Adrenal gland (tissue), 12 donors: ENCODE results near the gene PGPEP1. TPM values are rescaled to one million over a fixed set of nuclear protein-coding genes. Genes with fewer than 3 reads are reported as not detected.
"Not testable (repeated sequence)": the region's sequence is repeated elsewhere in the genome, so short reads cannot be mapped to it uniquely, and the experiment has no call there.

Experiments
- DNase-seq, 7 donors: peaks; one replicate each; pipeline ENCODE4 v3.0.0-alpha.2; 2019 to 2020
- H3K27ac ChIP-seq, 5 donors: fragments of 200-600 bp; sonication (generic) in 4 of 5; 1 replicate in 3 of 5; 2 replicates in 2 of 5; pipeline versions ENCODE4 v1.5.1 to v1.8.0; 2016 to 2020; ENCODE audit warnings: mild to moderate bottlenecking in 1 of 5
- H3K27me3 ChIP-seq: fragments of 200-600 bp; 2 replicates; pipeline ENCODE4 v1.8.0; 2021
- H3K36me3 ChIP-seq, 2 donors: fragments of 200-600 bp; replicated peaks in 1 of 2; 1 replicate in 1 of 2; 2 replicates in 1 of 2; pipeline versions ENCODE4 v1.5.1 to v1.8.0; 2018 to 2022
- H3K4me1 ChIP-seq, 2 donors: fragments of 200-600 bp; replicated peaks in 1 of 2; 1 replicate in 1 of 2; 2 replicates in 1 of 2; pipeline versions ENCODE4 v1.5.1 to v1.8.0; 2018 to 2021
- H3K4me3 ChIP-seq, 4 donors: fragments of 200-600 bp; sonication (generic) in 3 of 4; one replicate each; pipeline ENCODE4 v1.5.1; 2016 to 2018
- H3K9me3 ChIP-seq, 3 donors: fragments of 200-600 bp; sonication (generic) in 1 of 3; replicated peaks in 1 of 3; 1 replicate in 2 of 3; 2 replicates in 1 of 3; pipeline versions ENCODE4 v1.5.1 to v1.8.0; 2016 to 2021
- POLR2A ChIP-seq, 2 donors: fragments of 450-650 bp; IDR thresholded peaks; one replicate each; pipeline ENCODE4 v1.6.1; 2017; ENCODE audit warnings: antibody characterized with exemption in 2 of 2, mild to moderate bottlenecking in 2 of 2, moderate library complexity in 1 of 2
- WGBS, 4 donors: extraction: QIAGEN DNeasy Blood & Tissue Kit in 2 of 4; methylation state at CpG; one replicate each; pipeline versions ENCODE4 v1.1.5 to v1.1.7; 2013 to 2017; 5-methylcytosine and 5-hydroxymethylcytosine counted together
- intact Hi-C, 2 donors: fragments of 100-400 bp; cut with DNase I; formaldehyde crosslinking; loops; one replicate each; pipeline versions ENCODE4 v1.14.1 to v1.15.0; 2022 to 2023
- polyA plus RNA-seq, 3 donors: library from polyadenylated mRNA; stranded (reverse); fragments of 200-250 nt in 2 of 3; fragments of 350-450 nt in 1 of 3; fragmentation: Illumina TruSeq in 1 of 3; extraction: RNeasy Lipid Tissue Mini Kit (QIAGEN cat#74804) in 1 of 3; gene quantifications; one replicate each; pipeline ENCODE4 v1.2.3, GENCODE V29; 2013 to 2014
- total RNA-seq, 9 donors: library from RNA; depleted of rRNA in 4 of 9; stranded (reverse); fragments of >200 nt in 4 of 9; fragments of 120-200 nt in 1 of 9; fragmentation: NEBNext Ultra II Directional in 1 of 9; extraction: Animal tissue kit (Norgen Biotek cat#: 25700) in 1 of 9; gene quantifications; one replicate each; pipeline versions ENCODE4 v1.1.0 to v1.2.4, GENCODE V29; 2013 to 2023
- TF ChIP-seq, protein P1 (sequence below), 6 experiments: fragments of 450-650 bp in 4 of 6; fragments of 200-600 bp in 2 of 6; sonication (generic) in 1 of 6; IDR thresholded peaks; 1 replicate in 5 of 6; 2 replicates in 1 of 6; pipeline versions ENCODE4 v1.5.1 to v1.8.0; 2016 to 2021; ENCODE audit warnings: antibody characterized with exemption in 6 of 6, mild to moderate bottlenecking in 2 of 6, moderate library complexity in 1 of 6
- donor health status: healthy with polysubstance abuse.
- donor health status: Bipolar disorder and iron deficiency.
- donor health status: DM: yes; HTN: yes; CAD: no.
- donor health status: DM: no; HTN: no; CAD: no.
- donor health status: DM: no; HTN: no; CAD: no.
- donor health status: DM: yes; HTN: yes; CAD: no.

PGPEP1 gene
- total and polyA plus RNA-seq, 12 donors: 19.0 to 89.2 (median 44.0) TPM

DNA sequence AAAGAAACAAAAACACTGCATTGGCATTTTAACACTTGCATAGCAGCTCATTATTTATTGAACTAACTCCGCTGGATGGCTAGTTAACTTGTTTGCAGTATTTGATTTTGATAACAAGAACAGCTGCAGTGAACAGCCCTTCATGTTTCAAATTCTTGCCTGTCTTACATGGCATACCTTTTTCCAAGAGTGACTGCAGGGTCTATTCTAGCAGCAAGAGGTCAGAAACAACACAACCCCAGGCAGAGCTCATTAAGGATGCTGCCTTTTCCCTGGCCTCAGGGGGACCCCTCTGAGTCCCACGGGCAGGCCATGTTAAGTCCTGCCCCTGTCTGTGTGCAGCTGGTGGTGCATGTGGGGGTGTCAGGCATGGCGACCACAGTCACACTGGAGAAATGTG lies 16.6 kb downstream of the PGPEP1 start:
- Histone ChIP-seq H3K36me3 (peaks cover 0 to 61% of the 10 kb centered on the region in 2 donors), H3K4me3 (no peak overlapping the region), H3K9me3 (no peaks in the 10 kb centered on the region), H3K27ac (peak overlapping the region in 3 of 5 donors; percentile 43 to 82 (median 60)), H3K4me1 (peaks cover 0 to 9% of the 10 kb centered on the region in 2 donors), H3K27me3 (no peaks in the 10 kb centered on the region)
- intact Hi-C loops: no loop called here
- no peak for TF ChIP-seq POLR2A (IDR thresholded peaks at IDR 0.05)
- TF ChIP-seq, protein P1, sequence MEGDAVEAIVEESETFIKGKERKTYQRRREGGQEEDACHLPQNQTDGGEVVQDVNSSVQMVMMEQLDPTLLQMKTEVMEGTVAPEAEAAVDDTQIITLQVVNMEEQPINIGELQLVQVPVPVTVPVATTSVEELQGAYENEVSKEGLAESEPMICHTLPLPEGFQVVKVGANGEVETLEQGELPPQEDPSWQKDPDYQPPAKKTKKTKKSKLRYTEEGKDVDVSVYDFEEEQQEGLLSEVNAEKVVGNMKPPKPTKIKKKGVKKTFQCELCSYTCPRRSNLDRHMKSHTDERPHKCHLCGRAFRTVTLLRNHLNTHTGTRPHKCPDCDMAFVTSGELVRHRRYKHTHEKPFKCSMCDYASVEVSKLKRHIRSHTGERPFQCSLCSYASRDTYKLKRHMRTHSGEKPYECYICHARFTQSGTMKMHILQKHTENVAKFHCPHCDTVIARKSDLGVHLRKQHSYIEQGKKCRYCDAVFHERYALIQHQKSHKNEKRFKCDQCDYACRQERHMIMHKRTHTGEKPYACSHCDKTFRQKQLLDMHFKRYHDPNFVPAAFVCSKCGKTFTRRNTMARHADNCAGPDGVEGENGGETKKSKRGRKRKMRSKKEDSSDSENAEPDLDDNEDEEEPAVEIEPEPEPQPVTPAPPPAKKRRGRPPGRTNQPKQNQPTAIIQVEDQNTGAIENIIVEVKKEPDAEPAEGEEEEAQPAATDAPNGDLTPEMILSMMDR (IDR thresholded peaks at IDR 0.05): no peak
- 93 to 100% (median 97%) methylated on average over 2 to 3 of the region's 3 CpGs for WGBS, 4 donors
- DNase-seq: no peak

DNA sequence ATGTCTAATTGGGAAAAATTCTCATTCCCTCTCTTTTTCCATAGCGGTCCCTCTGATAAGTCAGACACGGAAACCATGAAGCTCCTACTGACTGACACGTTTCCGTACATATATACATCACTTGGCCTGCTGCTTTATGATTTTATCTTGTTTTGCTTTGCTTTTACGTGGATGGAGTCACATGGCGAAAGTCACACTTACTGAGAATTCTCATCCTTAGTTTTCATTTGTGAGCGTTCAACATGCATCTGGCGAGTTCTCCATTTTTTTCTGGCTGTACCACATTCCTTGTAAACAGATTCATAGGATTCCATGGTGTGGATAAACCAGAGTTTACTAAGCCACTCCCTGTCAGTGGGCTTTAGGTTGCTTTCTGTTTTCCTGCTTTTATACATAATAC lies 21.2 kb downstream of the PGPEP1 start:
- TF ChIP-seq, protein P1 (IDR thresholded peaks at IDR 0.05): no peak
- H3K4me3 ChIP-seq: no peak overlapping the region
- peaks cover 23 to 30% of the 10 kb centered on the region in 2 donors for H3K4me1 ChIP-seq
- no peaks in the 10 kb centered on the region for H3K27me3 ChIP-seq
- peaks cover 0 to 60% of the 10 kb centered on the region in 2 donors for H3K36me3 ChIP-seq
- H3K27ac ChIP-seq: no peak overlapping the region
- H3K9me3 ChIP-seq: no peaks in the 10 kb centered on the region
- intact Hi-C loops: no loop called here
- 93 to 97% (median 97%) methylated on average over 8 of the region's 8 CpGs for WGBS, 4 donors
- DNase-seq: no peak

DNA sequence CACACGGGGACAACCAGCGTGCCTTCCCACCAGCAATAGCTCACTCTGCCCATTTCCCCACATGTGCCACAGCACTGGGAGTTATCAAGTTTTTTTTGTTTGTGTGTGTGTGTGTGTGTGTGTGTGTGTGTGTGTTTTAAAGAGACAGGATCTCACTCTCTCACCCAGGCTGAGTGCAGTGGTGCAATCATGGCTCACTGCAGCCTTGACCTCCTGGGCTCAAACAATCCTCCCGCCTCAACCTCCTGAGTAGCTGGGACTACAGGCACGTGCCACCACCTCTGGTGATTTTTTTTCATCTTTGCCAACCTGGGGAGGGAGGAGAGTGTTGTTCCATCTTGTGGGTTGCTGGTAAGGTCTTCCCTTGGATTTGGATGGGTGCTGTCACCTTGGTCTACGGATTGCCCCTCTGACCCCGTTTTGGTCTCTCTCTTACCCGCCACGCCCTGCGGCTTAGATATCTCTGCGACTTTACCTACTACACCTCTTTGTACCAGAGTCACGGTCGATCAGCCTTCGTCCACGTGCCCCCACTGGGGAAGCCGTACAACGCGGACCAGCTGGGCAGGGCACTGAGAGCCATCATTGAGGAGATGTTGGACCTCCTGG lies 22.6 kb downstream of the PGPEP1 start:
- intact Hi-C loops: no loop called here
- Histone ChIP-seq H3K27me3 (no peaks in the 10 kb centered on the region), H3K27ac (peak overlapping the region; percentile 51 to 96 (median 90)), H3K4me1 (peaks cover 21 to 23% of the 10 kb centered on the region in 2 donors), H3K9me3 (no peaks in the 10 kb centered on the region), H3K36me3 (peaks cover 0 to 46% of the 10 kb centered on the region in 2 donors), H3K4me3 (no peak overlapping the region)
- peak in 5 of 7 donors; percentile 45 to 68 (median 61) for DNase-seq
- WGBS, 4 donors: 84 to 87% (median 85%) methylated on average over 16 to 17 of the region's 17 CpGs
- TF ChIP-seq, protein P1 (IDR thresholded peaks at IDR 0.05): no peak
- no peak for TF ChIP-seq POLR2A (IDR thresholded peaks at IDR 0.05)

DNA sequence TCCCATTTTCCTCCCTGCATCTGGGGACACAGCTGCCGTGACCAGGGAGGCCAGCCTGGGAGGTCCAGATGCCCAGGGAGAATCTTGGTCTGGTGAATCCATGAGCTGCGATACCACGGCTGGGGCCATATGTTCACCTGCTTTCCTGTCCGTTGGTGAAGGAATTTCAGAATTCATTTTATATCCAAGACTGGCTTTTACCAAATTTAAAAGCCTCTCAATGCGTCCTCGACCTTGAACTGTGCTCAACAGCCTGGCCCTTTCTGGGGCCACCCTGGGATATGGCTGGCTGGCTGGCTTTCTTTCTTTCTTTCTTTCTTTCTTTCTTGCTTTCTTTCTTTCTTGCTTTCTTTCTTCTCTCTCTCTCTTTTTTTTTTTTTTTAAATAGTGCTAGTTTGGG lies 23.4 kb downstream of the PGPEP1 start:
- peaks cover 0 to 43% of the 10 kb centered on the region in 2 donors for H3K36me3 ChIP-seq
- no peaks in the 10 kb centered on the region for H3K27me3 ChIP-seq
- TF ChIP-seq, protein P1 (IDR thresholded peaks at IDR 0.05): no peak
- no peak for TF ChIP-seq POLR2A (IDR thresholded peaks at IDR 0.05)
- peak in 1 of 7 donors; percentile 39 for DNase-seq
- 55 to 64% (median 59%) methylated on average over 6 of the region's 6 CpGs for WGBS, 4 donors
- intact Hi-C loops: no loop called here
- H3K27ac ChIP-seq: peak overlapping the region; percentile 85 to 97 (median 94)
- peaks cover 21 to 23% of the 10 kb centered on the region in 2 donors for H3K4me1 ChIP-seq
- no peaks in the 10 kb centered on the region for H3K9me3 ChIP-seq
- no peak overlapping the region for H3K4me3 ChIP-seq

DNA sequence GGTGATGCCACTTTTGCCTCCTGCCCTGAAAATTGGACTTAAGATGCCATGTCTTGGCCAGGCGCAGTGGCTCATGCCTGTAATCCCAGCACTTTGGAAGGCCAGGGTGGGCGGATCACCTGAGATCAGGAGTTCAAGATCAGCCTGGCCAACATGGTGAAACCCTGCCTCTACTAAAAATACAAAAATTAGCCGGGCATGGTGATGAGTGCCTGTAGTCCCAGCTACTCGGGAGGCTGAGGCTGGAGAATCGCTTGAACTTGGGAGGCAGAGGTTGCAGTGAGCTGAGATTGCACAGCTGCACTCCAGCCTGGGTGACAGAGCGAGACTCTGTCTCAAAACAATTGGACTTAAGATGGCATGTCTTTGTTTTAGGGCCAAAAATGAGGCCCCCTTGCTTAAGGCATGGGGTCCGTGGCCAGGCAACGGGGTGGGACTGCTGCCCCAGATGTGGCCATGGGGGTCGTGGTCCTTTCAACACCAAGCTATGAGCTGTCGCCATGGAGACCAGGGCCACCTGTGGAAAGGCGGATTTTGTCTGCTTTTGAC lies 24.0 kb downstream of the PGPEP1 start:
- H3K4me3 ChIP-seq, intact Hi-C loops, H3K9me3 ChIP-seq, H3K27me3 ChIP-seq: not testable (repeated sequence)
- H3K4me1 ChIP-seq: peaks cover 21 to 23% of the 10 kb centered on the region in 2 donors
- WGBS, 4 donors: 36 to 44% (median 40%) methylated on average over 9 to 11 of the region's 11 CpGs
- DNase-seq: peak in 3 of 7 donors; percentile 39 to 65 (median 48)
- peak overlapping the region; percentile 85 to 97 (median 94) for H3K27ac ChIP-seq
- peaks cover 0 to 37% of the 10 kb centered on the region in 2 donors for H3K36me3 ChIP-seq
